PFSK-1 (cell line): ENCODE measurements around the gene MBNL3.

Source experiments
- POLR2AphosphoS5 ChIP-seq: IDR thresholded peaks from 2 replicates; pipeline ENCODE4 v1.6.1; 2012; ENCODE audit warnings: low read depth, mild to moderate bottlenecking, control low read depth, low read length, moderate library complexity
- REST ChIP-seq, 2 experiments: IDR thresholded peaks; 2 replicates each; pipeline versions ENCODE4 v1.6.1 to v1.8.0; 2011 to 2012; ENCODE audit warnings: low read depth in 2 of 2, low read length in 2 of 2, control low read depth in 1 of 2, inconsistent platforms in 1 of 2, mild to moderate bottlenecking in 1 of 2, moderate library complexity in 1 of 2; ENCODE audit not compliant: insufficient read depth in 1 of 2
- SIN3A ChIP-seq: IDR thresholded peaks from 2 replicates; pipeline ENCODE4 v1.6.1; 2012; ENCODE audit warnings: mild to moderate bottlenecking, low read length, moderate library complexity, borderline replicate concordance; ENCODE audit not compliant: insufficient read depth
- TAF1 ChIP-seq: IDR thresholded peaks from 2 replicates; pipeline ENCODE4 v1.6.1; 2012; ENCODE audit warnings: low read length, control low read depth, borderline replicate concordance; ENCODE audit not compliant: insufficient read depth

- no peak for TF ChIP-seq SIN3A
- no peak for TF ChIP-seq TAF1
- TF ChIP-seq POLR2AphosphoS5: no peak
- TF ChIP-seq REST (IDR thresholded peaks at IDR 0.05; ENCODE audit: insufficient read depth in 1 of 2, low read depth in 2 of 2, low read length in 2 of 2): no peak
These were observed 157.3 kb downstream of the MBNL3 start for GRCh38 chrX:132331532-132331931.
